Karpas-422 (cell line): ENCODE results near the gene ROS1. TPM values are rescaled to one million over a fixed set of nuclear protein-coding genes. Genes with fewer than 3 reads are reported as not detected.

Source experiments
- DNase-seq: peaks from one replicate; pipeline ENCODE4 v3.0.0-alpha.2; 2015
- H2AFZ ChIP-seq: fragments of 200-600 bp; sonication (generic); 2 replicates; pipeline ENCODE4 v1.6.1; 2014; ENCODE audit warnings: antibody characterized with exemption, low read length, mixed read lengths
- H3K27ac ChIP-seq: fragments of 200-600 bp; sonication (generic); 2 replicates; pipeline ENCODE4 v1.5.1; 2014; ENCODE audit warnings: mild to moderate bottlenecking, low read length, moderate library complexity
- H3K27me3 ChIP-seq: fragments of 200-600 bp; sonication (generic); 2 replicates; pipeline ENCODE4 v1.6.1; 2014; ENCODE audit warnings: low read length, mixed read lengths
- H3K36me3 ChIP-seq: fragments of 200-600 bp; sonication (generic); 2 replicates; pipeline ENCODE4 v1.6.1; 2014; ENCODE audit warnings: low read length, mixed read lengths; ENCODE audit not compliant: insufficient read depth
- H3K4me1 ChIP-seq: fragments of 200-600 bp; sonication (generic); 2 replicates; pipeline ENCODE4 v1.6.1; 2014; ENCODE audit warnings: mild to moderate bottlenecking, low read length, mixed read lengths
- H3K4me2 ChIP-seq: fragments of 200-600 bp; sonication (generic); 2 replicates; pipeline ENCODE4 v1.6.1; 2014; ENCODE audit warnings: low read length, low read depth, mild to moderate bottlenecking; ENCODE audit not compliant: poor library complexity, severe bottlenecking
- H3K4me3 ChIP-seq: fragments of 200-600 bp; sonication (generic); 2 replicates; pipeline ENCODE4 v1.5.1; 2014; ENCODE audit warnings: mild to moderate bottlenecking, antibody characterized with exemption, low read length, mixed read lengths
- H3K79me2 ChIP-seq: fragments of 200-600 bp; sonication (generic); 2 replicates; pipeline ENCODE4 v1.6.1; 2014; ENCODE audit warnings: mild to moderate bottlenecking, low read length, mixed read lengths
- H3K9ac ChIP-seq: fragments of 200-600 bp; sonication (generic); 2 replicates; pipeline ENCODE4 v1.6.0; 2014; ENCODE audit warnings: low read length
- H3K9me2 ChIP-seq: fragments of 200-600 bp; sonication (generic), shearing (Covaris generic); replicated peaks from 2 replicates; pipeline ENCODE4 v1.6.0; 2014; ENCODE audit warnings: mild to moderate bottlenecking, low read length, moderate library complexity; ENCODE audit not compliant: insufficient read depth
- H3K9me3 ChIP-seq: fragments of 300-700, 200-600 bp; sonication (generic); 2 replicates; pipeline ENCODE4 v1.6.1; 2014; ENCODE audit warnings: low read length, mixed read lengths
- H4K20me1 ChIP-seq: fragments of 200-600 bp; sonication (generic); 2 replicates; pipeline ENCODE4 v1.6.1; 2014; ENCODE audit warnings: mild to moderate bottlenecking, antibody characterized with exemption, low read length, low read depth; ENCODE audit not compliant: insufficient read depth
- total RNA-seq: library from RNA; depleted of rRNA; stranded (reverse); fragments of >200 nt; shearing (Covaris generic); gene quantifications from 2 replicates; pipeline ENCODE4 v1.2.3, GENCODE V29; 2014; ENCODE audit warnings: low replicate concordance

The ROS1 gene
- total RNA-seq, 1 experiment from 2014 or later: not detected

- Histone ChIP-seq H3K4me2 (no peak overlapping the region), H2AFZ (no peak overlapping the region), H3K9me2 (no peaks in the 10 kb centered on the region), H3K27me3 (no peaks in the 10 kb centered on the region), H3K9ac (no peak overlapping the region), H3K27ac (no peak overlapping the region), H3K9me3 (no peaks in the 10 kb centered on the region), H3K4me3 (no peak overlapping the region), H3K4me1 (no peaks in the 10 kb centered on the region), H3K79me2 (no peaks in the 10 kb centered on the region), H4K20me1 (no peaks in the 10 kb centered on the region), H3K36me3 (no peaks in the 10 kb centered on the region)
- DNase-seq: no peak
These were observed 66.2 kb downstream of the ROS1 start for GRCh38 chr6:117359581-117359980.

DNA sequence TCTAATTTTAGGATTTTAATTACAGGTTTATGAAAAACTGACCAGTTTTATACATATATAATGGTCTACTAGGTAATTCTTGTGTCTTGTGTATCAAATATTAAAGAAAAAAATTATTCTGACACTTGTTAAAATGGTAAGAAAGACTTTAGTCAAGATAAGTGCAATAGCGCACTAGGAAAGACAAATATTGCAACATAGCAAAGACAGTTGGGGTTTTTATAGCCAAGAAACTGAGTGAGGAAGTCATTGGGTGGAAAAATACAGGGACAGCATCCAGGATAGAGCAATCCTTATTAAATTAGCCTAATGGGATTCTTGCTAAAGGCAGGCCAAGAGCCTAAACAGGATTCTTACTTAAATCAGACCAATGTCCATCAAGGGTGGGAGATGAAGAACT lies 71.1 kb downstream of the ROS1 start:
- Histone ChIP-seq H3K9ac (no peak overlapping the region), H3K4me3 (no peak overlapping the region), H4K20me1 (no peaks in the 10 kb centered on the region), H3K27me3 (no peaks in the 10 kb centered on the region), H3K27ac (no peak overlapping the region), H3K4me1 (no peaks in the 10 kb centered on the region), H3K9me3 (no peaks in the 10 kb centered on the region), H3K9me2 (no peaks in the 10 kb centered on the region), H3K36me3 (no peaks in the 10 kb centered on the region), H3K4me2 (no peak overlapping the region), H3K79me2 (no peaks in the 10 kb centered on the region), H2AFZ (no peak overlapping the region)
- no peak for DNase-seq

DNA sequence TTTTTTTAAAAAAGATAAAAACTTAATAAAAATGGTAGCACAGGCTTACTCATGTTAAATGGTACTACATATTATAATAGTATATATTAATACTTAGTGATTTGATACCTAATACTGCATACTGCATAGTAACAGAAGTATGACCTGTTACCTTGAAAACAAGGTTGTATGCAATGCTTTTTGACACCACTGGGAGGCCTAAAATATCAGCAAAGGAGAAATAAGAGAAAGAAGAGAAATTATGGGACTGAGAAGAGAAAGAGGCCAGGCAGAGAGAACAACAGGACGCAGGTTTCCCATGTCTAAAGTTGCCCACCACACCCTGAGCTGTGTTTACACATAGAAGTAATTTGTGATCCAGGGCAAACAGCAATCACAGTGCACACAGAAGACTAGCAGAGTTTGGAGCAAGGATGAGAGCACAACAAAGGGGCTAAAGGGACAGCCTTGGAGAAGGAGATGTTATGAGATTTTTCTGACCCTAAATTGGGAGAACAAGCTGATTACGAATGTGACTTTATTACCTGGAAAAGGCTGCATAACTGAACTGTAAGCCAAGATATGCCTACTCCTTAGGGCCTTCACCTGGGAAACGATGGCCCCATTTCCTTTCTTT lies 73.2 kb downstream of the ROS1 start:
- H3K27ac ChIP-seq: no peak overlapping the region
- H3K4me1 ChIP-seq: no peaks in the 10 kb centered on the region
- H3K4me2 ChIP-seq: no peak overlapping the region
- H3K4me3 ChIP-seq: no peak overlapping the region
- no peaks in the 10 kb centered on the region for H3K36me3 ChIP-seq
- H3K27me3 ChIP-seq: no peaks in the 10 kb centered on the region
- no peak overlapping the region for H2AFZ ChIP-seq
- no peaks in the 10 kb centered on the region for H3K9me3 ChIP-seq
- no peak overlapping the region for H3K9ac ChIP-seq
- DNase-seq: peak; percentile 50
- H4K20me1 ChIP-seq: no peaks in the 10 kb centered on the region
- no peaks in the 10 kb centered on the region for H3K9me2 ChIP-seq
- H3K79me2 ChIP-seq: no peaks in the 10 kb centered on the region

- DNase-seq: no peak
- Histone ChIP-seq H3K4me2 (no peak overlapping the region), H4K20me1 (no peaks in the 10 kb centered on the region), H3K9me3 (no peaks in the 10 kb centered on the region), H3K36me3 (no peaks in the 10 kb centered on the region), H3K79me2 (no peaks in the 10 kb centered on the region), H3K9me2 (no peaks in the 10 kb centered on the region), H3K4me3 (no peak overlapping the region), H3K9ac (no peak overlapping the region), H2AFZ (no peak overlapping the region), H3K4me1 (no peaks in the 10 kb centered on the region), H3K27ac (no peak overlapping the region), H3K27me3 (no peaks in the 10 kb centered on the region)
These were observed 74.2 kb downstream of the ROS1 start for GRCh38 chr6:117351521-117351920.

GRCh38 chr6:117346142-117346930 lies 79.4 kb downstream of the ROS1 start:
- H2AFZ ChIP-seq: no peak overlapping the region
- H3K9me2 ChIP-seq: no peaks in the 10 kb centered on the region
- no peak overlapping the region for H3K4me2 ChIP-seq
- no peaks in the 10 kb centered on the region for H3K79me2 ChIP-seq
- H3K9me3 ChIP-seq: no peaks in the 10 kb centered on the region
- H3K36me3 ChIP-seq: no peaks in the 10 kb centered on the region
- no peak overlapping the region for H3K9ac ChIP-seq
- H4K20me1 ChIP-seq: no peaks in the 10 kb centered on the region
- no peak overlapping the region for H3K4me3 ChIP-seq
- H3K4me1 ChIP-seq: no peaks in the 10 kb centered on the region
- H3K27me3 ChIP-seq: no peaks in the 10 kb centered on the region
- DNase-seq: peak; percentile 75
- no peak overlapping the region for H3K27ac ChIP-seq

DNA sequence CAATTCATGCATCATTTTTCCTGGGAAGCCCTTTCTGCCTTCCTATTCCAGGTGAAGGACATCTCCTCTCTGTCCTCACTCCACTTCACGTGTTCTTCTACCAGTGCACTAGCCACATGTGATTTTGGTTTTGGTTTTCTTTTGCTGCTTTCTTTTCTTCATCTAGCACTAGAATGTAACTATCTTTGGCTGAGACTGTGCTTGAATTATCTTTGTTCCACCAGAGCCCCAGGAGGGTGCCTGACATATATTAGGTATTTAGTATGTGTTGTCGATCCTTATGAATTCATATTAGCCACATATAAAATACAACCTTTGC lies 80.5 kb downstream of the ROS1 start:
- Histone ChIP-seq H3K9ac (no peak overlapping the region), H3K9me2 (no peaks in the 10 kb centered on the region), H3K27ac (no peak overlapping the region), H3K79me2 (no peaks in the 10 kb centered on the region), H3K36me3 (no peaks in the 10 kb centered on the region), H3K4me3 (no peak overlapping the region), H3K27me3 (no peaks in the 10 kb centered on the region), H3K4me2 (no peak overlapping the region), H3K9me3 (no peaks in the 10 kb centered on the region), H3K4me1 (no peaks in the 10 kb centered on the region), H4K20me1 (no peaks in the 10 kb centered on the region), H2AFZ (no peak overlapping the region)
- no peak for DNase-seq

DNA sequence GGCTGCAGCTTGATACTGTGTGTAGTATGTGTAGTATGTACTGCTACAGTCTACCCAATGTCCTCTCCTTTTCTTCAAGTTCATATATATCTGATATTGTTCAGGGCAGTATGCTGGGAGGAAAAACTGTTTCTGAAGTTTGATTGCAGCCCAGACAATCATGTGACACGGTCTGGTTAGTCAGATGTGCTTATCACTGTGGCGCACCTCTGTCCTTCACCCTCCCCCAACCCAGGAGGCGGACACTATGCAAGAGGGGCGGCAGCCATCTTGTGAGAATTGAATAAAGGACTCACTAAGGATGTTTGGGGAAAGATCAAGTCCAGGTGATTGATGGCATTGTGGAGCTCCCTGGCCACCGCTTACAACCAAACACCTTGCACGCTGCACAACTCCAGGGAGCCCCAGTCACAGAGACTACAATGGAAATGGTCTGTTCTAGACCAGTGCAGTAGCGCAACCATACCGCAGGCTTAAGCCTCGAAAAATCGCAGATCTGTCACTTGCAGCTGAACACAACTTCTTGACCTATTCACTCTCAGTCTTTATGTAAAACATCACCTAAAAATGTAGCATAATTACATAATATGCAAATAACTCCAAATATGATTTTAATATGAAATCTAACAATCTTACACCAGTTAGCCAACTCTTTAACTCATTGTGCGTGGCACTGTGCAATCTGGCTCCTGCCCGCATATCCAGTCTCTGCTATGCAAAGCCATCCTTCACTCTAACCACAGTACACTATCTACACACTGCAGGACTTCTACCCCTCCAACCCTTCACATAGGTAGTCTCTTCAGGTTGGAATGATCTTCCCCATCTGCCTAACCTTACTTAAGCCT lies 81.1 kb downstream of the ROS1 start:
- Histone ChIP-seq H3K9me2 (no peaks in the 10 kb centered on the region), H2AFZ (no peak overlapping the region), H4K20me1 (no peaks in the 10 kb centered on the region), H3K27ac (no peak overlapping the region), H3K4me3 (no peak overlapping the region), H3K27me3 (no peaks in the 10 kb centered on the region), H3K4me1 (no peaks in the 10 kb centered on the region), H3K79me2 (no peaks in the 10 kb centered on the region), H3K36me3 (no peaks in the 10 kb centered on the region), H3K9me3 (no peaks in the 10 kb centered on the region), H3K9ac (no peak overlapping the region), H3K4me2 (no peak overlapping the region)
- no peak for DNase-seq

DNA sequence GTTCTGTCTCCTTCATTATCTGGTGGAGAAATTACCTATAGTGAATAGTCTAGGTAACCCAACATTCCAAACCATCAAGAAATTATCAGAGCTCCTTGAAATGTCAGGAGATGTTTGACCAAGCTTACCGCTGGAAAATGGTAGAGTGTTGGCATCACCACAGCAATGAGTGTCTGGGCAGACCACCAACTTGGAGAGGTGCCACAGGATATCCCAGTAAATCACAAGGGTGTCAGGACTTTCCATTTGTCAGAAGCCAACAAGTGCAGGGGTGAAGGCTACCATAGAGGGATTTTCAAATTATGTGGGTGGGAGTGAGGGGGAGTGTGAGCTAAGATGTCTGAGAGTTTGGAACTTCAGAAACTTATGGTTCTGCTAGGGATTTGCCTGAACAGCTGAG lies 87.2 kb downstream of the ROS1 start:
- Histone ChIP-seq H3K9me3 (no peaks in the 10 kb centered on the region), H3K4me3 (no peak overlapping the region), H3K9ac (no peak overlapping the region), H4K20me1 (no peaks in the 10 kb centered on the region), H2AFZ (no peak overlapping the region), H3K4me2 (no peak overlapping the region), H3K36me3 (no peaks in the 10 kb centered on the region), H3K27me3 (no peaks in the 10 kb centered on the region), H3K4me1 (no peaks in the 10 kb centered on the region), H3K9me2 (no peaks in the 10 kb centered on the region), H3K27ac (no peak overlapping the region), H3K79me2 (no peaks in the 10 kb centered on the region)
- no peak for DNase-seq
